ENCODE measurements around the gene KDM4B.

KDM4B gene

DNA sequence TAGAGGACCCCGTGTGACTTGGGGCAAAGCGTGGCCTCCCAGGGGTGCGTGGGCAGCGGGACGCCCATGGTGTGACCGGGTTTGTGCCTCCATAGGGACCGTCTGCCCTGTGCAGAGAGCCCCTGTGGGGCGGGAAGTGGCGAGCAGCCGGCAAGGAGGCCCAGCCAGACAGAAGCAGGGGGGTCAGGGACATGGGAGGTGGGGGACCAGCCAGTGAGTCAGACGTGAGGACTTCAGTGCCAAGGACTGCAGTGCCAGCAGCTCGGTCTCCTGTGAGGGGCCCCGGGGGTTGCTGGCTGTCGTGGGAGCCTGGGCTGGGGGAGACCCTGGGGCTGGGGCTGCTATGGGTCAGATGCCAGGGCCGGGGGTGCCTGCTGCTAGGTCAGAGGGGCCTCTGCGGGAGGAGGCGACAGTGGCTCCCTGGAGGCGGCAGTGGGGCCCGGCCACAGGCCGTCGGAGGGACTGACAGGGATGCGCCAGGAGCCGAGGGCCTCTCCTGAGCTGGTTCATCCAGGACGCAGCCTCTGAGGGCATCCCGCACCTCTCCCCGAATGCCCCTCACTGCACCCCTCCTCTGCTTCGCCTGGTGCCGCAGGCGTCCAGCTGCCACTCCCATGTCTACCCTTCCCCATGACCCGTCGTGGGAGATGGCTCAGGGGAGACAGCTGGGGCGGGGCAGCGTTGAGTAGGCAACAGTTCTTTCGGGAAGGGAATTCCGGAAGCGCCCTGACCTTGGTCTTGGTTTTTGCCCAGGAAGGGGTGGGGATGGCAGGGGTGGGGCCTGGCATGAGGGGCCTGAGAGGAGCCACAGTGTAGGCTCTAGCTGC is 80.0 kb downstream of the KDM4B start:
- DNase-seq (ENCODE audit: low read depth, low spot score): no peak

DNA sequence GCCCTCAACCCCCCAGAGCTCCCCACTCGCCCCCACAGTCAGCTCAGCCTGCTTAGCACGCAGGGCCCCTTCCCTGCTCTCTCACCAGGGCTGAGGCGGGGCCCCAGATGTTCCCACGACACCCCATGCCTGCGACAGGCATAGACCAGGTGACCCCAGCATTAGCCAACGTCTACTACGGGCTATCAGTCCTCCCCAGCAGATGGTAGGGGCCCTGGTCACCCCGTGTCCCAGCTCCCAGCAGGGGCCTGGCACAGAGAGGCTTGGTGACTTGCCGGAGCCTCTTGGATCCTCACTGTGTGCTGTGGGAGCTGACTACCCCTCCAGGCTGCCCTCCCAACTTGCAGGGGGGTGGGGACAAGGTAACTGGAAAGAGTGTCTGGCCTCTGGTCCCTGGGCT is 80.6 kb downstream of the KDM4B start:
- no peak for DNase-seq (ENCODE audit: low read depth, low spot score)

- no peak for DNase-seq (ENCODE audit: low read depth, low spot score)
Measured at GRCh38 chr19:5050067-5050656, 81.2 kb downstream of the KDM4B start.

DNA sequence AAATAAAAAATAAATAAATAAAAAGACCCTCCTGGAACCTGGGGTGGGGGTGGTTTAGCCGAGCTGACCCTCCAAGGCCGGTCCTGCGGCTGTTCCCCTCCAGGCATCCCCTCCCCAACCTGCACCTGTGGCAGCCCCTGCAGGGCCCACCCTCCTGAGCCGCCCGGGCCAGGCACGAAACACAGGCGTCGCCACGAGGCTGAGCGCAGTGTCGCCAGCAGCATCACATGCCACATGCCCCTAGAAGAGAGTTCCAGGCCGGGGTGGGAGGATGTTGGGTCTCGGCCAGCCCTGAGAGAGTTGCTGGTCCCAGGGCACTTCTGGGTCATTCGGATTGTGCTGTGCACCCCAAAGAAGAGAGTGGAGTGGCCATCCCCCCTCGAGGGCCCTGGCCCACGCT is 82.0 kb downstream of the KDM4B start:
- DNase-seq (ENCODE audit: low read depth, low spot score): no peak

- no peak for DNase-seq (ENCODE audit: low read depth, low spot score)
Measured at GRCh38 chr19:5051619-5052018, 82.7 kb downstream of the KDM4B start.

DNA sequence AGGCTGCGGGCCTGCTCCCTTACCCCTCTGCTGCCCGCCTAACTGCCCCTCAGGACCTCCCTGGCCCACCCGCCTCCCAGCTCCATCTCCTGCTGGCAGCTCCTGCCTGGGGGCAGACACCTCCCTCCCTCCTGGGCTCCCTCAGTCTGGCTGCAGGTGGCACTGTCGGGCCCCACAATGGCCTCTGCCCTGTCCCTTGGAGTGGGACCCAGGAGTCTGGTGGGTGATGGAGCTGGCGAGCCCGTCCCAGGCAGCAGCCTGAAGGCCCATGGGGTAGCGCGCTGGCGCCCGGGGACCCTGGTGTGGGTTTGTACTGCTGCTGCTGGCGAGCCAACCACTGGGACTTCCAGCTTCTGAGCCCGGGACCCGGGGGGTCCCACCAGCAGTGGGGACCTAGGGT is 83.6 kb downstream of the KDM4B start:
- no peak for DNase-seq (ENCODE audit: low read depth, low spot score)

GRCh38 chr19:5052945-5053485 is 84.1 kb downstream of the KDM4B start:
- DNase-seq (ENCODE audit: low read depth, low spot score): no peak

- no peak for DNase-seq (ENCODE audit: low read depth, low spot score)
Measured at GRCh38 chr19:5053661-5054060, 84.7 kb downstream of the KDM4B start.

- no peak for DNase-seq (ENCODE audit: low read depth, low spot score)
Measured at GRCh38 chr19:5054551-5055456, 85.9 kb downstream of the KDM4B start.

DNA sequence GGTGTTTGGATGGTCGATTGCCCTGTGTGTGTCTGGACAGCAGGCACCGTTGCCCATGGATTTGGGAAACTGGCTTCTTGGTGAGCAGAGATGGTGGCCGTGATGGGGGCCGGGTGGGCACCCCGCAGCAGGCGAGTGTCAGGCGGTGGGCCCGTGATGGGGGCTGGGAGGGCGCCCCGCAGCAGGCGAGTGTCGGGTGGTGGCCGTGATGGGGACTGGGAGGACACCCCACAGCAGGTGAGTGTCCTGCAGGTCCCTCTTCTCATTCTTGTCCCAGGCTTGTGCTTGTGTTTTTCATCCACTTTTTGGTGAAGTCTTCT is 86.5 kb downstream of the KDM4B start:
- DNase-seq (ENCODE audit: low read depth, low spot score): no peak

DNA sequence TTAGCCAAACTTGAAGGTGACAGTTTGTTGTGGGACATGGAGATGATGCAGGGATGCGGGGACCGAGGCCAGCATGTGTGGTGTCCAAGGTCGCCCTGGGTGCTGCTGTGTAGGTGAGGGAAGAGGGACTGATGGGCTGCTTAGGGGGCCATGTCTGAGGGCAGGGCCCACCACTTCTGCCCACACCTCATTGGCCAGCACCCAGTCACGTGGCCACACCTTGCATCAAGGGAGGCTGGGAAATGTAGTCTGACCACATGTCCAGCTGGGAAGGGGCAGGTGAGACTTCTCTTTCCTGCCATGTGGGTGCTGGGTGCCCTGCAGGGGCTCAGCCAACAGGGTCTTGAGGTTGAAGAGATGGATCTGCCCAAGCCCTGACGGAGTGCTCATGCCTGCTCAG is 88.9 kb downstream of the KDM4B start:
- DNase-seq (ENCODE audit: low read depth, low spot score): no peak

GRCh38 chr19:5058521-5059212 is 89.8 kb downstream of the KDM4B start:
- no peak for DNase-seq (ENCODE audit: low read depth, low spot score)

DNA sequence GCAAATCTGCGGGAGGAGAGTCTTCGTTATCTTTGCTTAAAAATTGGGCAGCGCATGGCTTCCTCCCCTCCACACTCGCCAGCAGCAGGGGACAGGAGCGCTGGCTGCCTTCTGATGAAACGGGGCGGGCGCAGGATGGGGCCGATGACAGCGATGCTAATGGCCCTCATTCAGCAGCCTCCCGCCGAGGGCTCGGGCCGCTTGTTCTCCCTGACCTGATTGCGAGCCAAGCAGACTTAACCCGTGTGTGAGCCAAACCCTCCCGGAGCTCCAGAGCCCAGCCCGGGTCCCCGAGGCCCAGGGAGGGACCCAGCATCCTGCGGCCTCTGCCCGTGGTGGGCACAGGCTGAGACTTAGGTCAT is 90.3 kb downstream of the KDM4B start:
- no peak for DNase-seq (ENCODE audit: low read depth, low spot score)

DNA sequence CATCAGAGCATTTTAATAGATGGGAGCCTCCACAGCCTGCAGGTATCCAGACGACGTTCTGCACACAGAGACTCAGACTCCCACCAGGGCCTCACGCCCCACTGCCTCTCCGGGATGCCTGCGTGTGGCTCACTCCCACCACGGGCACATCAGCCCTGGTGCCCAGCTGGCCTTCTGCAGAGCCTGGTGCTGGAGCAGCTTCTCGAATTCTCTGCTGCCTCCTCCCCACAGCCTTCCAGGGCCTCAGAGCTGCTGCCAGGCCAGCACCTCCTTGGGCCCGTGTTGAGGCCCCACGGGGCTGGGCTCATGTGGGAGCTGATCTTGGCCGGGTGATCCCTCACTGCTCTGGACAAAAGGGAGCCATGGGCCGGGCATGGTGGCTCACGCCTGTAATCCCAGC is 90.9 kb downstream of the KDM4B start:
- DNase-seq (ENCODE audit: low read depth, low spot score): no peak

DNA sequence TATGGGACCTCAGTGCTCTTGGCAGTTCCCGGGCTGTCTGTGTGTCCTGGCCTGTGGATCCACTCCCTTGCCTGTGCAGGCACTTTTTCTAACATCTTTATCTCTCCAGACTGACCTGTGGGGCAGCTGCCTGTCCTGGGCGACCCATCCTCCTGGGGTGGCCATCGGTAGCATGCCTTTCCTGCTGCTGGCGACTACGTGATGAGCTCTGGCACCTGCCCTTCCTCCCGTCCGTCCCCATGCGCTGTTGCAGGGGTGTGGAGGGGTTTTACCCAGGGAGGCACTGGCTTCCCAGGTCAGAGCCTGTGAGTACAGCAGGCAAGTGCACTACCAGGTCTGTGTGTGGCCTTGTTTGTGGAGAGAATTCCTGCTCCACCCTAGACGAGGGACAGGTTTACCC is 93.3 kb downstream of the KDM4B start:
- no peak for DNase-seq (ENCODE audit: low read depth, low spot score)

GRCh38 chr19:5062799-5063198 is 93.9 kb downstream of the KDM4B start:
- no peak for DNase-seq (ENCODE audit: low read depth, low spot score)

DNA sequence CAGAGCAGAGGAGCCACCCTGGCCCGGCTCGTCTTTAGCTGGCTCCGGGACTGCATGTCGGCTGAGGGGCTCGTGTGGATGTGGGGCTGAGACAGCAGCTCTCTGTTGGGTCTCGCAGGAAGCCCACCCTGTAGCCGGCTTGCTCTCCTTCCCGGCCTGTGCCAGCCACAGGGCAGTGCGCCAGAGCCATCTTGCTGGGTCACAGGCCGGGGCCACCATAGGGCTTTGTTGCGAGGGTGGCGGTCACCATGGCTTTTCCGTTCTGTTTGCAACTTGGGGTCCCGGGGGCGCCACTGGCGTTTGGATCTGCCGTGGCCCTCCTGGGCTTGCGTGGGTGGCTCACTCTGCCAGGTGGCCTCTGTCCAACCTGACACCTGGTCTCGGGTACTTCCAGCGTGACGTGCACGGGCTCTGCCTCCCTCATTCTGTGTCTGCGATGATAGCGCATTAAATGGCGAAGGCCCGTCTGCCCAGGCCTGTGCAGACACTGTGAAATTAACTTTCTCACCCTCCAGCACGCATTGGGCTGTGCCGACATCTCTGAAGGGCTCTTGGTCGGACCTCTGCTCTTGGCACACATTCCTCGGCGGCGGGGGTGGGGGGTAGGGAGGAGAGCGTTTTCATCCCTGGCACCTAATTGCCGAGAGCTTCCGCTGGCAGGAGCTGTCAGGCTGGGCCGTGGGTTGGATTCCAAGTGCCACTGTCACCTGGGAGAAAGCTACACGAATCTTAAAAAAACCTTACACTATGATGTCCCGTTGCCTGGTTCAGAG is 95.1 kb downstream of the KDM4B start:
- DNase-seq (ENCODE audit: low read depth, low spot score): no peak

- DNase-seq (ENCODE audit: low read depth, low spot score): no peak
Measured at GRCh38 chr19:5064896-5065295, 96.0 kb downstream of the KDM4B start.

- no peak for DNase-seq (ENCODE audit: low read depth, low spot score)
Measured at GRCh38 chr19:5065663-5066093, 96.8 kb downstream of the KDM4B start.

GRCh38 chr19:5066768-5067167 is 97.9 kb downstream of the KDM4B start:
- no peak for DNase-seq (ENCODE audit: low read depth, low spot score)

GRCh38 chr19:5067678-5068077 is 98.8 kb downstream of the KDM4B start:
- DNase-seq (ENCODE audit: low read depth, low spot score): no peak
